Fibroblast of villous mesenchyme (primary cell): ENCODE measurements around the gene CCDC7. TPM values are rescaled to one million over a fixed set of nuclear protein-coding genes. Genes with fewer than 3 reads are reported as not detected.

Source experiments
- DNase-seq: peaks from one replicate; pipeline ENCODE4 v3.0.0-alpha.2; 2010; ENCODE audit warnings: low read depth
- H3K4me3 ChIP-seq: 2 replicates; pipeline ENCODE4 v1.5.1; 2011; ENCODE audit warnings: low read depth, mild to moderate bottlenecking, low read length
- total RNA-seq: library from RNA; depleted of rRNA; stranded (reverse); fragments of >200 nt; gene quantifications from 2 replicates; pipeline ENCODE4 v1.2.3, GENCODE V29; 2012
- TF ChIP-seq, protein P1 (sequence below): IDR thresholded peaks from 2 replicates; pipeline ENCODE4 v1.5.1; 2012; ENCODE audit warnings: low read depth, mild to moderate bottlenecking, low read length; ENCODE audit not compliant: insufficient read depth

The CCDC7 gene
- total RNA-seq, 1 donor = 20.3 TPM

DNA sequence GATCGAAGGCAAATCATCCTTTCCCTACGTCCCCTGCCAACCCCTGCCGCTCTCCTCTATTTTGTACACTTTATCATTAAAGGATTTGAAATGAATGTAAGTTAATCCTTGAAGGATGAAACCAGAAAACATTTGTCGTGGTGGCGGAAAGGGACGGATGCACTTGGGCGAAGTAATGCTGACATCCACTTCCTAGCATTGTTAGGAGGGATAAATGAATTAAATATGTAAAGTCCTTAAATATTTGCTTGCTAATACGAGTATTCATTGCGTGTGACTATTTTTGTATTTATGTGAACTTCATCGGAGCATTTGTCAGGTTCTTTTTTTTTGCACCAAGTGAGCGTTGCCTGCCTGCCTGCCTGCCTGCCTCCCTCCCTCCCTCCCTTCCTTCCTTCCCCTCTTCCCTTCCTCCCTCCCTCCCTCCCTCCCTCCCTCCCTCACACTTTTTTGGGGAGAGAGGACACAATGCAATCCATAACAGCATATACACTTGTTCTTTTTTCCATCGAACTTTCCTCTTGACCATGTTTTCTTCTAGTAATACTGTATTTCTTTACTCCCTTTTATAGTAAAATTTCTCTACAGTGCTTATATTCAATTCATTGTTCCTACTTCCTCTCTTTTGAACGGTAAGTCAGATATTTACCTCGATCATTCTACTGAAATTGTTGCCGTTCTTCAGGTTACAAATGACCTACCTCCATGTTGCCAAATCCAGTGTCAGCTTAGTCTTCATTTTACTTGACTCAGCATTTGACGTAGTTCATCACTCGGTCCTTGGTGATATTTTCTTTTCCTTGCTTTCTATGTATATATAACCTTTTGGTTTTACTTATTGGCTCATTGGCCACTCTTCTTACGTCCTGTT, 831 bp downstream of the CCDC7 start:
- H3K4me3 ChIP-seq = peak overlapping the region; percentile 66
- peak; percentile 4 for DNase-seq
- TF ChIP-seq, protein P1, sequence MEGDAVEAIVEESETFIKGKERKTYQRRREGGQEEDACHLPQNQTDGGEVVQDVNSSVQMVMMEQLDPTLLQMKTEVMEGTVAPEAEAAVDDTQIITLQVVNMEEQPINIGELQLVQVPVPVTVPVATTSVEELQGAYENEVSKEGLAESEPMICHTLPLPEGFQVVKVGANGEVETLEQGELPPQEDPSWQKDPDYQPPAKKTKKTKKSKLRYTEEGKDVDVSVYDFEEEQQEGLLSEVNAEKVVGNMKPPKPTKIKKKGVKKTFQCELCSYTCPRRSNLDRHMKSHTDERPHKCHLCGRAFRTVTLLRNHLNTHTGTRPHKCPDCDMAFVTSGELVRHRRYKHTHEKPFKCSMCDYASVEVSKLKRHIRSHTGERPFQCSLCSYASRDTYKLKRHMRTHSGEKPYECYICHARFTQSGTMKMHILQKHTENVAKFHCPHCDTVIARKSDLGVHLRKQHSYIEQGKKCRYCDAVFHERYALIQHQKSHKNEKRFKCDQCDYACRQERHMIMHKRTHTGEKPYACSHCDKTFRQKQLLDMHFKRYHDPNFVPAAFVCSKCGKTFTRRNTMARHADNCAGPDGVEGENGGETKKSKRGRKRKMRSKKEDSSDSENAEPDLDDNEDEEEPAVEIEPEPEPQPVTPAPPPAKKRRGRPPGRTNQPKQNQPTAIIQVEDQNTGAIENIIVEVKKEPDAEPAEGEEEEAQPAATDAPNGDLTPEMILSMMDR = no peak

DNA sequence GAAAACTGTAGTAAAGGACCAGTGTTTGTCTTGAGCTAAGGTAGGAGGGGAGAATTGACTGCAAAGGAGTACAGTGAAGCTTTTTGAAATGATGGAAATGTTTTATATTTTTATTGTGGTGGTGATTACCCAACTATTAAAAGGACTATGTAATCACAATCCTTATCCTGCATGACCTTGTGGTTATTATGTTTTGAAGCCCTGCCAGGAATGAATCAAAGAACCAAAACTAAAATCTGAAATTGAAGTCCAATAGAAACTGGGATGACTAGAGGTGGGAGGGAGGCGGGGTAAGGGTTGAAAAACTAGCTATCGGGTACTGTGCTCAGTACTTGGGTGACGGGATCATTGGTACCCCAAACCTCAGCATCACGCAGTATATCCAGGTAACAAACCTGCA, 8.2 kb downstream of the CCDC7 start:
- TF ChIP-seq, protein P1 = no peak
- no peak overlapping the region for H3K4me3 ChIP-seq
- DNase-seq = no peak

DNA sequence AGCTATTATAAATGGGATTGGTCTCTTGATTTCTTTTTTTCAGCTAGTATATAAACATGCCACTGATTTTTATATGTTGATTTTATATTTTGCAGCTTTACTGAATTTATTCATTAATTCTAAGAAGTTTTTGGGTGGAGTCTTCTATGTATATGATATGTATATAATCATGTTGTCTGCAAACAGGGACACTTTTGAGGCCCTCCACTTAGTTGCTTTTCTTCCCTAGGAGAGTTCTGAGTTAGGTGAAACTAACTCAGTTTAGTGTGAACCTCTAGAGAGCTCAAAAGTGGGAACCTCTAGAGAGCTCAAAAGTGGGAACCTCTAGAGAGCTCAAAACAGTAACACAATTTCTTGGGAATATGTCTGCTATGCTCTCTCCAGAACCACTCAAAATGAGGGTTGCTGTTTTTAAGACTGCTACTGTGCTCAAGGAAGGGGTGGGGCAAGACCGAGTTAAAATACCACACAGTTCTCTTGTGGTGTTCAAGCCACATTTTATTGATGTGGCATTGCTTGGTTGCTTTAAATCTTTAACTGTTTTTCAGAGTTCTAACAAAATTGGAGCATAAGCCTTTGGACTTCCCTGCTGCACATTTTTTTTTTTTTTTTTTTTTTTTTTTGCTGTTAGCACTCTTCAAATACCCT, 13.2 kb downstream of the CCDC7 start:
- TF ChIP-seq, protein P1 = no peak
- no peak for DNase-seq
- no peak overlapping the region for H3K4me3 ChIP-seq

DNA sequence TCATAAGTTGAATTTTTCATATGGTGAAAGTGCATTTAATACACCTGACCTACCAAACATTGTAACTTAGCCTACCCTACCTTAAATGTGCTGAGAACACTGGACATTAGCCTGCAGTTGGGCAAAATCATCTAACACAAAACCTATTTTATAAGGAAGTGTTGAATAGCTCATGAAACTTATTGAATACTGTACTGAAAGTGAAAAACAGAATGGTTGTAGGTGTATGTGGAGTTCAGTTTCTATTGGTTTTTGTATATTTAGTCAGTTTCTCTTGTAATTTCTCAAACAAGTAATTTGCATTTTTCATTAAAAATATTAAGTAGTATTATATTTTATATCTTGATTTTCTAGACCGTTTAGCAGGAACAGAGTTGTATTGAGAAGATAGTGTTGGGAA, 15.3 kb downstream of the CCDC7 start:
- no peak overlapping the region for H3K4me3 ChIP-seq
- TF ChIP-seq, protein P1 = no peak
- DNase-seq = no peak

DNA sequence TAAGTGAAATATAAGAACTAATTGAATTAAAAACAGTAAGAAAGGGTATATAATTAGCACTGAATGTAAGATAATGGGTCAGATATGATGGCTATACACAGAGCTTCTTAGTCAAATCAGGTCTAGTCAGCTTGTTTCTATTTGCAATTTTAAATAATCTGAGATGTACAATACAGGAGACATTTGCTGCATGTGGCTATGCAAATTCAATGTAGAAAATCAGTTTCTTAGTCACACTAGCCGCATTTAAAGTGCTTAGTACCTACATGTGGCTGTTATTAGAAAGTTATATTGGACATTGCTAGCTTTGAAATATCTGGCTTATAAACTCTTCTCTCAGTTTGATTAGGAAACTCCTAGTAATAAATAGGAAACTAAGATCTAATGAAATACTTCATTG, 25.3 kb downstream of the CCDC7 start:
- no peak overlapping the region for H3K4me3 ChIP-seq
- TF ChIP-seq, protein P1 = no peak
- no peak for DNase-seq

DNA sequence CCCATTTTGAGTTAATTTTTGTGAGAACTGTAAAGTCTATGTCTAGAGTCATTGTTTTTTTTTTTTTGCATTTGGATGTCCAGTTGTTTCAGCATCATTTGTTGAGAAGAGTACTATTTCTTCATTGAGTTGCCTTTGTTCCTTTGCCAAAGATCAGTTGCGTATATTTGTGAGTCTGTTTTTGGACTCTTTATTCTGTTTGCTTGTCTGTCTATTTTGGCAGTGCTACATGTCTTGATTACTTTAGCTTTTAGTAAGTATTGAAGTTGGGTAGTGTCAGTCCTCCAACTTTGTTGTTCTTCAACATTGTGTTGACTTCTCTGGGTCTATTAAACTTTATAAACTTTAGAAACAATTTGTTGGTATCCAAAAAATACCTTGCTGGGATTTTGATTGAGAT, 31.6 kb downstream of the CCDC7 start:
- TF ChIP-seq, protein P1 = no peak
- H3K4me3 ChIP-seq = no peak overlapping the region
- no peak for DNase-seq
